GM23338 (cell line): ENCODE measurements around the gene GNG7.

Experiments used
- EZH2 ChIP-seq: fragments of 200-600 bp; sonication (generic); IDR thresholded peaks from one replicate; pipeline ENCODE4 v1.8.0; 2017; ENCODE audit warnings: antibody characterized with exemption, mild to moderate bottlenecking, low read depth; ENCODE audit not compliant: unreplicated experiment
- EZH2phosphoT487 ChIP-seq: fragments of 200-600 bp; sonication (generic); IDR thresholded peaks from one replicate; pipeline ENCODE4 v1.8.1; 2018; ENCODE audit warnings: antibody characterized with exemption; ENCODE audit not compliant: unreplicated experiment
- JUNB ChIP-seq: IDR thresholded peaks from one replicate; pipeline ENCODE4 v1.6.1; 2016; ENCODE audit warnings: antibody characterized with exemption; ENCODE audit not compliant: unreplicated experiment
- POLR2AphosphoS5 ChIP-seq: IDR thresholded peaks from 2 replicates; pipeline ENCODE4 v1.6.1; 2016; ENCODE audit warnings: antibody characterized with exemption, low read depth
- ZNF114 ChIP-seq: fragments of 250-450 bp; sonication (Bioruptor Pico); IDR thresholded peaks from 2 replicates; pipeline ENCODE4 v1.5.0; 2020; ENCODE audit warnings: mild to moderate bottlenecking, moderate library complexity
- TF ChIP-seq, protein P1 (sequence below), 2 experiments: fragments of 200-600 bp in 1 of 2; sonication (generic) in 1 of 2; conservative IDR thresholded peaks; 2 replicates each; pipeline versions ENCODE4 v1.5.1 to v1.6.1; 2016 to 2017; ENCODE audit warnings: antibody characterized with exemption in 2 of 2, low read depth in 2 of 2, mild to moderate bottlenecking in 2 of 2, moderate library complexity in 1 of 2
- TF ChIP-seq, protein P2 (sequence below): IDR thresholded peaks from one replicate; pipeline ENCODE4 v1.6.1; 2018; ENCODE audit warnings: antibody characterized with exemption; ENCODE audit not compliant: unreplicated experiment

- TF ChIP-seq, protein P1, sequence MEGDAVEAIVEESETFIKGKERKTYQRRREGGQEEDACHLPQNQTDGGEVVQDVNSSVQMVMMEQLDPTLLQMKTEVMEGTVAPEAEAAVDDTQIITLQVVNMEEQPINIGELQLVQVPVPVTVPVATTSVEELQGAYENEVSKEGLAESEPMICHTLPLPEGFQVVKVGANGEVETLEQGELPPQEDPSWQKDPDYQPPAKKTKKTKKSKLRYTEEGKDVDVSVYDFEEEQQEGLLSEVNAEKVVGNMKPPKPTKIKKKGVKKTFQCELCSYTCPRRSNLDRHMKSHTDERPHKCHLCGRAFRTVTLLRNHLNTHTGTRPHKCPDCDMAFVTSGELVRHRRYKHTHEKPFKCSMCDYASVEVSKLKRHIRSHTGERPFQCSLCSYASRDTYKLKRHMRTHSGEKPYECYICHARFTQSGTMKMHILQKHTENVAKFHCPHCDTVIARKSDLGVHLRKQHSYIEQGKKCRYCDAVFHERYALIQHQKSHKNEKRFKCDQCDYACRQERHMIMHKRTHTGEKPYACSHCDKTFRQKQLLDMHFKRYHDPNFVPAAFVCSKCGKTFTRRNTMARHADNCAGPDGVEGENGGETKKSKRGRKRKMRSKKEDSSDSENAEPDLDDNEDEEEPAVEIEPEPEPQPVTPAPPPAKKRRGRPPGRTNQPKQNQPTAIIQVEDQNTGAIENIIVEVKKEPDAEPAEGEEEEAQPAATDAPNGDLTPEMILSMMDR (conservative IDR thresholded peaks at IDR 0.05; ENCODE audit: low read depth in 2 of 2): no peak
- no peak for TF ChIP-seq EZH2
- no peak for TF ChIP-seq JUNB
- no peak for TF ChIP-seq EZH2phosphoT487
- TF ChIP-seq, protein P2, sequence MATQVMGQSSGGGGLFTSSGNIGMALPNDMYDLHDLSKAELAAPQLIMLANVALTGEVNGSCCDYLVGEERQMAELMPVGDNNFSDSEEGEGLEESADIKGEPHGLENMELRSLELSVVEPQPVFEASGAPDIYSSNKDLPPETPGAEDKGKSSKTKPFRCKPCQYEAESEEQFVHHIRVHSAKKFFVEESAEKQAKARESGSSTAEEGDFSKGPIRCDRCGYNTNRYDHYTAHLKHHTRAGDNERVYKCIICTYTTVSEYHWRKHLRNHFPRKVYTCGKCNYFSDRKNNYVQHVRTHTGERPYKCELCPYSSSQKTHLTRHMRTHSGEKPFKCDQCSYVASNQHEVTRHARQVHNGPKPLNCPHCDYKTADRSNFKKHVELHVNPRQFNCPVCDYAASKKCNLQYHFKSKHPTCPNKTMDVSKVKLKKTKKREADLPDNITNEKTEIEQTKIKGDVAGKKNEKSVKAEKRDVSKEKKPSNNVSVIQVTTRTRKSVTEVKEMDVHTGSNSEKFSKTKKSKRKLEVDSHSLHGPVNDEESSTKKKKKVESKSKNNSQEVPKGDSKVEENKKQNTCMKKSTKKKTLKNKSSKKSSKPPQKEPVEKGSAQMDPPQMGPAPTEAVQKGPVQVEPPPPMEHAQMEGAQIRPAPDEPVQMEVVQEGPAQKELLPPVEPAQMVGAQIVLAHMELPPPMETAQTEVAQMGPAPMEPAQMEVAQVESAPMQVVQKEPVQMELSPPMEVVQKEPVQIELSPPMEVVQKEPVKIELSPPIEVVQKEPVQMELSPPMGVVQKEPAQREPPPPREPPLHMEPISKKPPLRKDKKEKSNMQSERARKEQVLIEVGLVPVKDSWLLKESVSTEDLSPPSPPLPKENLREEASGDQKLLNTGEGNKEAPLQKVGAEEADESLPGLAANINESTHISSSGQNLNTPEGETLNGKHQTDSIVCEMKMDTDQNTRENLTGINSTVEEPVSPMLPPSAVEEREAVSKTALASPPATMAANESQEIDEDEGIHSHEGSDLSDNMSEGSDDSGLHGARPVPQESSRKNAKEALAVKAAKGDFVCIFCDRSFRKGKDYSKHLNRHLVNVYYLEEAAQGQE: no peak
- TF ChIP-seq POLR2AphosphoS5: no peak
- no peak for TF ChIP-seq ZNF114 (CRISPR knock-in tag)
Measured at GRCh38 chr19:2509096-2509495, 193.4 kb downstream of the GNG7 start.
